ENCODE results near the gene A3GALT2. TPM values are rescaled to one million over a fixed set of nuclear protein-coding genes. Genes with fewer than 3 reads are reported as not detected.

The A3GALT2 gene
- total RNA-seq, 1 experiment from 2014 or later, result not detected

DNA sequence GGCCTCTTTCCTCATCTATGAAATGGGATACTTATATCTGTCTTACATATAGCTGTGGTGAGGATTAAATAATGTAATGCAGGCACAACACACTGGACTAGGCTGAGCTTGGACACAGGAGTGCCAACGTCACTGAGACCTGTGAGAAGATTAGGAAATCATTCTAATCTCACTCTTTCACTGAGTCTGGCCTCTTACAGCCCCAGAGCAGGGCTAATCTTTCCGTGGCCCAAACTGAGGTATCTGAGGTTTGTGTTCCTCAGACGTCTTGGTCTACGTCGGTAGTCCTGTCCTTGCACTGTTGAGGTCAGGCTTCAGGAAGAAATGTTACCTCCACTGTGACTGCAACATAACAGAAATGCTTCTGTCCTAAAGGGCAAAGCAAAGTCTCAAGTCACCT, 22.6 kb upstream of the A3GALT2 start:
- Mint-ChIP-seq H3K4me3 (no peak overlapping the region; a peak in 1 of 5 replicates), H3K27me3 (ENCODE audit: low read depth) (peaks cover 51% of the 10 kb centered on the region), H3K9me3 (no peaks in the 10 kb centered on the region; a peak in 1 of 5 replicates), H3K4me1 (peaks cover 68 to 82% of the 10 kb centered on the region in 2 experiments), H3K27ac (no peak overlapping the region), H3K36me3 (ENCODE audit: insufficient read depth in 1 of 3, low read depth in 3 of 3) (no peaks in the 10 kb centered on the region)
- no peak overlapping the region for H3K4me2 ChIP-seq (ENCODE audit: insufficient read depth, insufficient read length, low read length)
- no peaks in the 10 kb centered on the region for H4K20me1 ChIP-seq (ENCODE audit: control insufficient read depth, insufficient read depth, insufficient read length)
- H3K23me2 ChIP-seq (ENCODE audit: insufficient read length, low read depth, low read length, poor library complexity, severe bottlenecking), result no peaks in the 10 kb centered on the region
- peaks cover 11% of the 10 kb centered on the region; the same call in 1 of the 2 replicates for H3K27me3 ChIP-seq (ENCODE audit: insufficient read depth, low read length)
- no peak overlapping the region for H2BK5ac ChIP-seq (ENCODE audit: insufficient read length, low read length)
- H3K23ac ChIP-seq (ENCODE audit: insufficient read length, low read depth, low read length), result no peak overlapping the region
- H3T11ph ChIP-seq (ENCODE audit: low read length), result no peak overlapping the region
- H4K5ac ChIP-seq (ENCODE audit: insufficient read length, low read depth, low read length), result no peak overlapping the region
- no peak overlapping the region for H2BK12ac ChIP-seq (ENCODE audit: insufficient read length, low read depth, low read length)
- no peaks in the 10 kb centered on the region for H3K79me2 ChIP-seq (ENCODE audit: insufficient read depth, low read length)
- H3K4me1 ChIP-seq (ENCODE audit: insufficient read depth, low read length), result peaks cover 10% of the 10 kb centered on the region
- no peak overlapping the region for H2AFZ ChIP-seq (ENCODE audit: low read length)
- TF ChIP-seq, protein P1, sequence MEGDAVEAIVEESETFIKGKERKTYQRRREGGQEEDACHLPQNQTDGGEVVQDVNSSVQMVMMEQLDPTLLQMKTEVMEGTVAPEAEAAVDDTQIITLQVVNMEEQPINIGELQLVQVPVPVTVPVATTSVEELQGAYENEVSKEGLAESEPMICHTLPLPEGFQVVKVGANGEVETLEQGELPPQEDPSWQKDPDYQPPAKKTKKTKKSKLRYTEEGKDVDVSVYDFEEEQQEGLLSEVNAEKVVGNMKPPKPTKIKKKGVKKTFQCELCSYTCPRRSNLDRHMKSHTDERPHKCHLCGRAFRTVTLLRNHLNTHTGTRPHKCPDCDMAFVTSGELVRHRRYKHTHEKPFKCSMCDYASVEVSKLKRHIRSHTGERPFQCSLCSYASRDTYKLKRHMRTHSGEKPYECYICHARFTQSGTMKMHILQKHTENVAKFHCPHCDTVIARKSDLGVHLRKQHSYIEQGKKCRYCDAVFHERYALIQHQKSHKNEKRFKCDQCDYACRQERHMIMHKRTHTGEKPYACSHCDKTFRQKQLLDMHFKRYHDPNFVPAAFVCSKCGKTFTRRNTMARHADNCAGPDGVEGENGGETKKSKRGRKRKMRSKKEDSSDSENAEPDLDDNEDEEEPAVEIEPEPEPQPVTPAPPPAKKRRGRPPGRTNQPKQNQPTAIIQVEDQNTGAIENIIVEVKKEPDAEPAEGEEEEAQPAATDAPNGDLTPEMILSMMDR (conservative IDR thresholded peaks at IDR 0.05), result no peak
- H3K18ac ChIP-seq (ENCODE audit: insufficient read length, low read depth, low read length), result no peak overlapping the region
- H3K27ac ChIP-seq (ENCODE audit: insufficient read length, low read depth, low read length), result no peak overlapping the region
- H2BK15ac ChIP-seq (ENCODE audit: low read depth, low read length), result no peak overlapping the region
- no peak overlapping the region for H4K8ac ChIP-seq (replicated peaks; ENCODE audit: insufficient read length, low read depth, low read length)
- WGBS (ENCODE audit: extremely low coverage, insufficient read length, low lambda C conversion rate), result no CpG with 5 or more reads among the region's 5 CpGs
- no peaks in the 10 kb centered on the region for H3K79me1 ChIP-seq (ENCODE audit: insufficient read depth, low read depth, low read length, poor library complexity, severe bottlenecking)
- no peaks in the 10 kb centered on the region for H3K9me3 ChIP-seq (ENCODE audit: control insufficient read depth, low read depth, low read length)
- H3K9ac ChIP-seq (ENCODE audit: extremely low read depth, insufficient read length, low read length), result no peak overlapping the region
- H2BK120ac ChIP-seq (ENCODE audit: low read depth, low read length, poor library complexity, severe bottlenecking), result no peak overlapping the region
- no peak overlapping the region for H3K14ac ChIP-seq (ENCODE audit: insufficient read depth, low read length)
- H3K56ac ChIP-seq (ENCODE audit: insufficient read length, low read depth, low read length), result no peak overlapping the region
- no peak overlapping the region for H2BK20ac ChIP-seq (ENCODE audit: low read depth, low read length, poor library complexity, severe bottlenecking)
- no peak overlapping the region for H3K4ac ChIP-seq (ENCODE audit: low read depth, low read length)
- no peak overlapping the region for H4K91ac ChIP-seq (ENCODE audit: insufficient read length, low read depth, low read length)
- DNase-seq, result no peak
- no peak overlapping the region for H2AK5ac ChIP-seq (ENCODE audit: insufficient read length, low read length)

All from H9 (cell line).